Neural cell (in vitro differentiated cells): Measurements from ENCODE around the gene NEDD4L.

Source experiments
- EP300 ChIP-seq: fragments of 450-650 bp; conservative IDR thresholded peaks from 2 replicates; pipeline ENCODE4 v1.6.1; 2014; ENCODE audit warnings: antibody characterized with exemption, mild to moderate bottlenecking, moderate library complexity; ENCODE audit not compliant: poor library complexity, severe bottlenecking
- EZH2 ChIP-seq: fragments of 200-600, 300-800 bp; shearing (Covaris generic), sonication (generic); IDR thresholded peaks from 2 replicates; pipeline ENCODE4 v1.6.1; 2014; ENCODE audit warnings: antibody characterized with exemption, low read length, borderline replicate concordance, mild to moderate bottlenecking; ENCODE audit not compliant: insufficient read depth, poor library complexity, severe bottlenecking
- POLR2AphosphoS5 ChIP-seq: IDR thresholded peaks from 2 replicates; pipeline ENCODE4 v1.6.1; 2012
- RAD21 ChIP-seq: fragments of 450-650 bp; conservative IDR thresholded peaks from 2 replicates; pipeline ENCODE4 v1.6.1; 2014; ENCODE audit warnings: antibody characterized with exemption, mild to moderate bottlenecking, moderate library complexity
- TAF1 ChIP-seq: IDR thresholded peaks from 2 replicates; pipeline ENCODE4 v1.6.1; 2012; ENCODE audit warnings: low read depth
- TF ChIP-seq, protein P1 (sequence below): fragments of 450-650 bp; IDR thresholded peaks from 2 replicates; pipeline ENCODE4 v1.5.1; 2014; ENCODE audit warnings: antibody characterized with exemption, mild to moderate bottlenecking, moderate library complexity; ENCODE audit not compliant: poor library complexity, severe bottlenecking

DNA sequence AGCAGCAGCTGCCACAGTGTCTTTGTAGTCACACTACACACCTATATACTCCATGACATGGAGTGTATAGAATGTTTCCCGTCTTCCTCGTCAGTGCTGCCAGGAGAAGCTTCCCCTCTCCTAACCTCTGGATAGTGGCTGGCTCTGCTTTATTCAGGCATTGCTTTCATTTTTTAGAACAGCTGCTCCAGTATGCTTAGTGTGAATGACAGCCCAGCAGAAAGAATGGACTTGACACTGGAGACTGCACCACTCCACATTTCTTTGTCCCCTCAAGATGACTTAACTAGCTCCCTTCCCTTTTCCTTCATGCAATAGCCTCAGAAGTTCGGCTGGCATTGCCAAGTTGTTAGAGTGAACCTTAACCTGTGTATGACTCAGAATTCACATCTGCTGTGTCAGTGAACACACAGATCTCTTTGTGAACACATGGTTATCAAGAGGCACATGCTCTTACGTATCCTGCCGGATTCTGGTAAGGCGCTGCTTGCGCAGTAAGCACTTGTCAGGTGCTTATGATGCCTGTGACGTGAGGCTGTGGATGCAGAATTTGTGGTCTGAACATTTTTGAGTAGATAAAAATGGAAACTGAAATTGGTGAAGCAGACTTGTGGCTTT, 73.9 kb downstream of the NEDD4L start:
- TF ChIP-seq, protein P1, sequence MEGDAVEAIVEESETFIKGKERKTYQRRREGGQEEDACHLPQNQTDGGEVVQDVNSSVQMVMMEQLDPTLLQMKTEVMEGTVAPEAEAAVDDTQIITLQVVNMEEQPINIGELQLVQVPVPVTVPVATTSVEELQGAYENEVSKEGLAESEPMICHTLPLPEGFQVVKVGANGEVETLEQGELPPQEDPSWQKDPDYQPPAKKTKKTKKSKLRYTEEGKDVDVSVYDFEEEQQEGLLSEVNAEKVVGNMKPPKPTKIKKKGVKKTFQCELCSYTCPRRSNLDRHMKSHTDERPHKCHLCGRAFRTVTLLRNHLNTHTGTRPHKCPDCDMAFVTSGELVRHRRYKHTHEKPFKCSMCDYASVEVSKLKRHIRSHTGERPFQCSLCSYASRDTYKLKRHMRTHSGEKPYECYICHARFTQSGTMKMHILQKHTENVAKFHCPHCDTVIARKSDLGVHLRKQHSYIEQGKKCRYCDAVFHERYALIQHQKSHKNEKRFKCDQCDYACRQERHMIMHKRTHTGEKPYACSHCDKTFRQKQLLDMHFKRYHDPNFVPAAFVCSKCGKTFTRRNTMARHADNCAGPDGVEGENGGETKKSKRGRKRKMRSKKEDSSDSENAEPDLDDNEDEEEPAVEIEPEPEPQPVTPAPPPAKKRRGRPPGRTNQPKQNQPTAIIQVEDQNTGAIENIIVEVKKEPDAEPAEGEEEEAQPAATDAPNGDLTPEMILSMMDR: no peak
- TF ChIP-seq RAD21 (no peak), EP300 (no peak), EZH2 (no peak), TAF1 (no peak), POLR2AphosphoS5 (no peak)
